Measurements from ENCODE around the gene OCLN. TPM values are rescaled to one million over a fixed set of nuclear protein-coding genes. Genes with fewer than 3 reads are reported as not detected.

OCLN gene
- total RNA-seq, 1 donor from 2014 or later, result 9.0 TPM

DNA sequence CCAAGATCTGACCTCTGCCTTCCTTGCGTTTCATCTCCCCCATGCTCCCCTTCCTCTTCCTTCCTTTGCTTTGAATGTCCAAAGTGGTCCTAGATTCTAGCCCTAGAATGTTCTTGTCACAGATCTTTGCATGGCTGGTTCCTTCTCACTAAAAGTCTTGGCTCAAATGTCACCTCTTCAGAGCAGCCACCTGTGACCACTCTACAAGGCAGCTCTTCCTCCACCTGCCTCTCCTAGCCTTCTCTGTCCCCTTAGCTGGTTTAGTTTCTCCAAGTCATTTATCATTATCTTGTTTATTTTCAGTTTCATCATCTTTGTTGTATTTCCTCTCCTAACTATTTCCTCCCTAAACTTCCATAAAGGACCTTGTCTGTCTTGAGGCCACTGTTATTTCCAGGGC lies 7.1 kb upstream of the OCLN start:
- H3K4me1 Mint-ChIP-seq (ENCODE audit: low read depth), result peaks cover 9% of the 10 kb centered on the region
- no peaks in the 10 kb centered on the region for H3K9me3 Mint-ChIP-seq (ENCODE audit: low read depth)
- H3K27me3 Mint-ChIP-seq (ENCODE audit: low read depth), result peaks cover 5% of the 10 kb centered on the region
- H3K36me3 Mint-ChIP-seq (ENCODE audit: low read depth), result no peaks in the 10 kb centered on the region
- H3K27ac Mint-ChIP-seq (ENCODE audit: unreplicated experiment), result no peak overlapping the region
- no peak for DNase-seq (ENCODE audit: low spot score)
- H3K4me3 Mint-ChIP-seq (ENCODE audit: unreplicated experiment), result no peak overlapping the region
- TF ChIP-seq, protein P1, sequence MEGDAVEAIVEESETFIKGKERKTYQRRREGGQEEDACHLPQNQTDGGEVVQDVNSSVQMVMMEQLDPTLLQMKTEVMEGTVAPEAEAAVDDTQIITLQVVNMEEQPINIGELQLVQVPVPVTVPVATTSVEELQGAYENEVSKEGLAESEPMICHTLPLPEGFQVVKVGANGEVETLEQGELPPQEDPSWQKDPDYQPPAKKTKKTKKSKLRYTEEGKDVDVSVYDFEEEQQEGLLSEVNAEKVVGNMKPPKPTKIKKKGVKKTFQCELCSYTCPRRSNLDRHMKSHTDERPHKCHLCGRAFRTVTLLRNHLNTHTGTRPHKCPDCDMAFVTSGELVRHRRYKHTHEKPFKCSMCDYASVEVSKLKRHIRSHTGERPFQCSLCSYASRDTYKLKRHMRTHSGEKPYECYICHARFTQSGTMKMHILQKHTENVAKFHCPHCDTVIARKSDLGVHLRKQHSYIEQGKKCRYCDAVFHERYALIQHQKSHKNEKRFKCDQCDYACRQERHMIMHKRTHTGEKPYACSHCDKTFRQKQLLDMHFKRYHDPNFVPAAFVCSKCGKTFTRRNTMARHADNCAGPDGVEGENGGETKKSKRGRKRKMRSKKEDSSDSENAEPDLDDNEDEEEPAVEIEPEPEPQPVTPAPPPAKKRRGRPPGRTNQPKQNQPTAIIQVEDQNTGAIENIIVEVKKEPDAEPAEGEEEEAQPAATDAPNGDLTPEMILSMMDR (IDR thresholded peaks at IDR 0.05), result no peak

DNA sequence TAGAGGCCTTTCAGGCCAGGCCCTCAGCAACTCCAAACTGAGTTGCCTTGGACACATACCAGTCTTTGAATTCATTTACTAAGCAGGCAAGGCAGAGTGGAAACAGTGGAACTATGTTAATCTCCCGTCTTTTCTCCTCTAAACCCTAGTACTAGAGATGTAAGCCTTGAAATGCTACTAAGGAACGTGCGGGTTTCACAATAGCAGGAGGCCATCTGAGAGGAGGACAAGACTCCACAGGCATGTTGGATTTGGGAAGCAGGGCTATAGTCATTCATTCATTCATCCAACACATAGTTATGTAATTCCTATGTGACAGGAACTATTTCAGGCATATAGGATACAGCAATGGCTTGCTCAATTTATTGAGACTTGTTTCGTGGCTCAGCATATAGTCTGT lies 3.3 kb upstream of the OCLN start:
- TF ChIP-seq, protein P1 (IDR thresholded peaks at IDR 0.05), result no peak
- H3K36me3 Mint-ChIP-seq (ENCODE audit: low read depth), result no peaks in the 10 kb centered on the region
- peaks cover 11% of the 10 kb centered on the region for H3K27me3 Mint-ChIP-seq (ENCODE audit: low read depth)
- no peaks in the 10 kb centered on the region for H3K9me3 Mint-ChIP-seq (ENCODE audit: low read depth)
- H3K27ac Mint-ChIP-seq (ENCODE audit: unreplicated experiment), result no peak overlapping the region
- H3K4me1 Mint-ChIP-seq (ENCODE audit: low read depth), result peaks cover 17% of the 10 kb centered on the region
- no peak for DNase-seq (ENCODE audit: low spot score)
- no peak overlapping the region for H3K4me3 Mint-ChIP-seq (ENCODE audit: unreplicated experiment)

GRCh38 chr5:69491027-69491426 lies 1.6 kb upstream of the OCLN start:
- TF ChIP-seq, protein P1 (IDR thresholded peaks at IDR 0.05), result no peak
- H3K36me3 Mint-ChIP-seq (ENCODE audit: low read depth), result no peaks in the 10 kb centered on the region
- DNase-seq (ENCODE audit: low spot score), result no peak
- H3K27me3 Mint-ChIP-seq (ENCODE audit: low read depth), result peaks cover 15% of the 10 kb centered on the region
- H3K9me3 Mint-ChIP-seq (ENCODE audit: low read depth), result no peaks in the 10 kb centered on the region
- no peak overlapping the region for H3K4me3 Mint-ChIP-seq (ENCODE audit: unreplicated experiment)
- H3K4me1 Mint-ChIP-seq (ENCODE audit: low read depth), result peaks cover 8% of the 10 kb centered on the region
- no peak overlapping the region for H3K27ac Mint-ChIP-seq (ENCODE audit: unreplicated experiment)

GRCh38 chr5:69491838-69492390 lies 676 bp upstream of the OCLN start:
- Mint-ChIP-seq H3K27me3 (ENCODE audit: low read depth) (peaks cover 15% of the 10 kb centered on the region), H3K36me3 (ENCODE audit: low read depth) (no peaks in the 10 kb centered on the region), H3K9me3 (ENCODE audit: low read depth) (no peaks in the 10 kb centered on the region), H3K27ac (ENCODE audit: unreplicated experiment) (no peak overlapping the region), H3K4me1 (ENCODE audit: low read depth) (peaks cover 10% of the 10 kb centered on the region), H3K4me3 (ENCODE audit: unreplicated experiment) (peak overlapping the region; percentile 80)
- TF ChIP-seq, protein P1 (IDR thresholded peaks at IDR 0.05), result peak; percentile 12
- no peak for DNase-seq (ENCODE audit: low spot score)

DNA sequence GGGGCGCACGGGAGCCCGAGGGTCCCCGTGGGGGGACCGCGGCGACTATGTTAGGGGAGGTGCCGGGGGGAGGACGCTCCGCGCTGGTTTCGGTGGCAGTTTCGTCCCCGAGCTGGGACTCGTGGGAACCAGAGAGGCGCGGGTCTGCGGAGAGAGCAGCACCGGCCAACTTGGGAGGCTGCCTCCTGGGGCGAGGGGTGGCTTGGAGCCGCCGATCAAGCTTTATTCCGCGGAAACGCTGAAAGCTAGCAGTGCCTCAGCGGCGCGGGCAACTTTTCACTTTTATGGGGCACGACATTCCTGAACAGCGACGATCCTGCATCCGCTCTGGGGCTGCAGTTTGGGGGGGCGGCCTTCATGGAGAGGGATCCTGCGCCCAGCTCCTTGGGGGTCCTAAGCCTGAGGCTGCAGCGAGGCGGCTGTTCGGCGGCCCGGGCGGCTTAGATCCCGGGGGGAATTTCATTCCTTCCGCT lies 369 bp downstream of the OCLN start:
- H3K4me1 Mint-ChIP-seq (ENCODE audit: low read depth), result peaks cover 12% of the 10 kb centered on the region
- no peak for DNase-seq (ENCODE audit: low spot score)
- TF ChIP-seq, protein P1 (IDR thresholded peaks at IDR 0.05), result no peak
- peak overlapping the region; percentile 54 for H3K27ac Mint-ChIP-seq (ENCODE audit: unreplicated experiment)
- H3K4me3 Mint-ChIP-seq (ENCODE audit: unreplicated experiment), result peak overlapping the region; percentile 80
- no peaks in the 10 kb centered on the region for H3K9me3 Mint-ChIP-seq (ENCODE audit: low read depth)
- peaks cover 15% of the 10 kb centered on the region for H3K27me3 Mint-ChIP-seq (ENCODE audit: low read depth)
- H3K36me3 Mint-ChIP-seq (ENCODE audit: low read depth), result no peaks in the 10 kb centered on the region
